K562 (cell line): Measurements from ENCODE around the gene ATAD2B.

ENCODE experiments used
- CTCF ChIP-seq, 3 experiments: IDR thresholded peaks in 2 of 3; conservative IDR thresholded peaks in 1 of 3; 2 replicates each; pipeline ENCODE4 v1.5.1; 2011 to 2012; ENCODE audit warnings: low read length in 3 of 3, mild to moderate bottlenecking in 3 of 3, control low read depth in 2 of 3, improper control_type of control experiment in 1 of 3, inconsistent platforms in 1 of 3, low read depth in 1 of 3, mixed read lengths in 1 of 3, moderate library complexity in 1 of 3; ENCODE audit not compliant: insufficient read depth in 2 of 3
- POLR2A ChIP-seq: fragments of 450-650 bp; conservative IDR thresholded peaks from 2 replicates; pipeline ENCODE4 v1.6.1; 2016
- SAFB ChIP-seq: fragments of 200-400 bp; formaldehyde crosslinking; IDR thresholded peaks from 2 replicates; pipeline ENCODE4 v1.6.1; 2017; ENCODE audit warnings: low read depth, low read length, borderline replicate concordance

GRCh38 chr2:23838996-23839395, 87.9 kb downstream of the ATAD2B start:
- TF ChIP-seq POLR2A = no peak
- no peak for TF ChIP-seq CTCF (IDR thresholded peaks at IDR 0.05 in 2 of 3, conservative IDR thresholded peaks at IDR 0.05 in 1 of 3; ENCODE audit: insufficient read depth in 2 of 3, low read depth in 1 of 3, low read length in 3 of 3)
- no peak for TF ChIP-seq SAFB
